Femur (tissue), 1 donor: ENCODE data around the gene ERCC2.

Experiments used
- DNase-seq: peaks from one replicate; pipeline ENCODE4 v3.0.0-alpha.2; 2017

The ERCC2 gene

GRCh38 chr19:45400192-45400591, 29.8 kb upstream of the ERCC2 start:
- DNase-seq: no peak

DNA sequence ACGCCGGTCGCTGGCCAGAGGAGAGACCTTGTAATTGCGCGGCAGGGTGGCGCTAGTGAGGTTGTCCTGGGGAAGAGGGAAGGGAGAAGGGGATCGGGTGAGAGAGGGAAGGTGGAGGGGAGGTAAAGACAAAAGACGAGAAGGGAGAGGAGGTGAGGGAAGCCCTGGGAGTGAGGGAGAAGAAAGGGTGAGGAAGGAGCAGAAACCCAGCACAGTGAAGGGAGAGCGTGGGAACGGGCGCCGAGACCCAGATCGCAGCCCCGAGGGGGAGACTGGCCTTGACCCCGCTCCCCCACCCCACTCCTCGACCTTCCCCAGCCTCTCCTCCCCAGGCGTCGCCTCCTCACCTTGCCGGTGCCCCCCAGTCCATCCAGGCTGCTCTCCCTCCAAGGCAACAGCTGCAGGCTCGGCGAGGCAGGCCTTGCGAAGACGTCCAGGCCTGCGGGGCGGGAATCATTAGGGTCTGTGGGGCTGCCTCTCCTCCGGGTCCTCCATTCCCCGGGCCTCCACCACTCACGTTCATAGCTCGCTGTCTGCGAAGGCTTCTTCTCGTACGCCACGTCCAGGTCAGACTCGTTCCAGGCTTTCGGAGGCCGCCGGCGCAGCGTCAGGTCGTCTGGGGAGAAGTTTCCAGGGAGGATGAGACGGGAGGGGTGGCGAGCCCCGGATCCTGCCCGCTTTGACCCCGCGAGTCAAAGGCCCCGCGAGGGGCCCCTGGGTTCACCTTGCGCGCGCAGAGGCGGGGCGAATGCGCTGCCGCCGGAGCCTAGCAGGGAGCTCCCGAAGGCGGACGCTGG, 25.6 kb upstream of the ERCC2 start:
- no peak for DNase-seq

DNA sequence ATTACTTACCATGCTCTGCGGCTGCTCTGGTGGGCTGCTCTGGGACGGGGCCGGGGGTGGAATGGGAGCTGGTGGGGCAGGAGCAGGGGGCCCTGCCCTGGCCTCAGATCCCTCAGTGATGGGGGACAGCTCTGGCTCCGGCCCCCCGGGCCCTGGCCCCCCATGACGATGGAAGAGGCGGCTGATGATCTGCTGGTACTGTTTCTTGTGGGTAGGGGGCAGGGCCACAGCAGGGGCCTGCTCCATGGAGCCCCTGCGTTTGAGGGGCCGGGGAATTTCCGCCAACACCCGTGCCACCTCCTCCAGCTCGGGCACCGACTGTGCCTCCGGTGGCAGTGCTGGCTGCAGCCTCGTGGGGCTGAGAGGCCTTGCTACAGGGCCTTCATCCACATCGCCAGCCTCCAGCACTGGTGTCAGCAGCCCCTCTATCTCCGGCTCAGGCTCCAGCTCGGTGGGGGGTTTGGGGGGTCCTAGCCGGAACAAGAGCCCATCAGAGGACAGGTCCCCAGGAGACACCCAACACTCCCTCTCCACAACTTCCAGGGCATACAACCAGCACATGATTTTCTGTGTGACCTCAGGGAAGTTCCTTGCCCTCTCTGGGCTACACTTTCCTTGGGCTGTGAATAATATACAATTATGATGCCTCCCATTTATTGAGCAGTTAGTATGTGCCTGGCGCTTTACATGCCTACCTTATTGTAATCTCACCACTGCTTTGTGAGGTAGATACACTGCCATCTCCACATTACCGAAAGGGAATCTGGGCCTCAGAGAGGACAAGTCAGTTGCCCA, 21.7 kb upstream of the ERCC2 start:
- no peak for DNase-seq

- DNase-seq: no peak
These were observed 21.0 kb upstream of the ERCC2 start for GRCh38 chr19:45391346-45391745.

DNA sequence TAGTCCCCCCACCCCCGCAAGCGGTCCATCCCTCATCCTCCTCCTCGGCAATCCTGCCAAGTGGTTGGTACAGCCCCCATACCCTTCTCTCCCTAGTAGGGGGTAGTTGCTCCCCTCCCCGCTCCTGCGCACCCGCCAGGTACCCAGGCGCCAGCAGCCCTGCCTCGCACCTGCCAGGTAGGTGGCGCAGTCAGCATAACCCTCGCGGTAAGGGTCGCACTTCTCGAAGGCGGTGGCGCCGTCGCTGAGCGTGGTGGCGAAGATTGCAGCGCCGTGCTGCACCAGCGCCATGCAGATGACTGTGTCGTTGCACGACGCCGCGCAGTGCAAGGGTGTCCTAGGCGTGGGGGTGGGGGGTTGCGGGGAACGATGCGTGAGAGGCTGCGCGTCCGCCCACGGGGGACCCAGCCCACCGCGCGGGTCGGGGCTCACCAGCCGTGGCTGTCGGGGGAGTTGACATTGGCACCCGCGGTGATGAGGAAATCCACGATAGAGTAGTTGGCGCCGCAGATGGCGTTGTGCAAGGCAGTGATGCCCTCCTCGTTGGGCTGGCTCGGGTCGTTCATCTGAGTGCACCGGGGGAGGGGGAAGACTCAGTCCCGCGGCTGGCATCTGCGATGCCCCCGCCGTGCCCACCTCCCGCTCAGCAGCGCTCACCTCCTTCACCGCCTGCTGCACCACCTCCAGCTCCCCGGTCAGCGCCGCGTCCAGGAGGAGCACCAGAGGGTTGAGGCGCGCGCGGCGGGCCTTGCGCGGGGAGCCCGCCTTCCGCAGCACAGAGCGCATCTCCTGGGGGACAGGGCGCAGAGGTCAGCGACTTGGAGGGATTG, 15.2 kb upstream of the ERCC2 start:
- no peak for DNase-seq

- DNase-seq: no peak
These were observed 12.1 kb upstream of the ERCC2 start for GRCh38 chr19:45382426-45382825.

- no peak for DNase-seq
These were observed 9.7 kb upstream of the ERCC2 start for GRCh38 chr19:45380107-45380506.

- DNase-seq: peak; percentile 62
These were observed 5.8 kb upstream of the ERCC2 start for GRCh38 chr19:45376045-45376724.

DNA sequence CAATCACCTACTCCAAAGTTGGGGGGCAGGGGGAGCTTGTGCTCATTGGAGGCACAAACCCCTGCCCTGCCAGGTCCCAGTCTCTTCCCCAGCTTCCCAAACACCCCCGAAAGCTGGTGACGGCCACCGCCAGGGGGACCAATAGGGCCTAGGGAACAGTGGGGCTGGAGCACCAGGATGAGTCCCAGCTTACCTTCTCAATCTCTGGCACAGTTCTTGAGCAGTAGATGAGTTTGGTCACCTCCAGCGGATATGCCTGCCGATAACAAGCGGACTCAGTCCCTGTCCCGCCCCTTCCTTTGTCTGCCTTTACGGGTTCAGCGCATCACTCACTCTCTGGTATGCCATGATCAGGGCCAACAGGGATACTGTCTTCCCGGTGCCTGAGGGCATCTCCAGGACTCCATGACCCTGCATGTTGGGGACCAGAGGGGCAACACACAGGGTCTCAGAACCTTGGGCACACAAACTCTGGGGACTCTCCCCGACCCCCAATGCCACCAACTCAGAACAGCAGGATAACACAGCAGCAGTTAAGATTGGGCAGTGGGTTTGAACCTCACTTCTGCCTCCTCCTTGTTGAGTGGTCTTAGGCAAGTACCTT, 1.5 kb downstream of the ERCC2 start:
- no peak for DNase-seq

DNA sequence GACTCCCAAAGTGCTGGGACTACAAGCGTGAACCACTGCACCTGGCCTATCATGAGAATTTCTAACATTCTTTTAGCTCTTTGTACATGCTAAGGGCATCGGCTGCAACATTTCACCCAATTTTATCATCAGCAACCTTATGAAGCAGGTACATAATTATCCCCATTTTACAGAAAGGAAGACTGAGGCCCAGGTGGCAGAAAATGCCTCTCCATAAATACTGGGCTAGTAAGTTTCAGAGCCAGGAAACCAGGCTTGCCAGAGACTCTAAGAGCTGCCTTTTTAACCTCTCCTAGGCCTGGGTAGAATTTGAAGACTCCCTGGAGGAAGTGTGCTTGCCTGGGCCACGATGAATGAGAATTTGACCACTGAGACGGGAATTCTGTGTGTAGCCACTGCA, 2.2 kb downstream of the ERCC2 start:
- DNase-seq: no peak

DNA sequence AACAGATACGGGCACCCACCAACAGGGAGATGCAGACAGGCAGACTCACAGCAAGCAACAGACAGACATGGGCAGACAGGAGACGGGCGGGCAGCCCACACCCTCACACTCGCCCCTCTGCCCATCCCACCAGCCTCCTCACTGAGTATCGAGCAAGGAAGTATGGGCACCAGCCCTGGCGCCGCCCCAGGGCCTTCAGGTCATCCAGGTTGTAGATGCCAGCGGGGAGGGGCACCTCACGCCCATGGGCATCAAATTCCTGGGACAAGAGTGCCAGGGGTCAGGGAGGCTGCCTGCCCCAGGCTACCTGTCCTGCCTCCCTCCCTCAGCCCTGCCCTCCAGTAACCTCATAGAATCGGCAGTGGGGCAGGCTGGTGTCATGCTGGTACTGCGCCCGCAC, 5.7 kb downstream of the ERCC2 start:
- no peak for DNase-seq

GRCh38 chr19:45363861-45364459, 6.4 kb downstream of the ERCC2 start:
- DNase-seq: no peak

DNA sequence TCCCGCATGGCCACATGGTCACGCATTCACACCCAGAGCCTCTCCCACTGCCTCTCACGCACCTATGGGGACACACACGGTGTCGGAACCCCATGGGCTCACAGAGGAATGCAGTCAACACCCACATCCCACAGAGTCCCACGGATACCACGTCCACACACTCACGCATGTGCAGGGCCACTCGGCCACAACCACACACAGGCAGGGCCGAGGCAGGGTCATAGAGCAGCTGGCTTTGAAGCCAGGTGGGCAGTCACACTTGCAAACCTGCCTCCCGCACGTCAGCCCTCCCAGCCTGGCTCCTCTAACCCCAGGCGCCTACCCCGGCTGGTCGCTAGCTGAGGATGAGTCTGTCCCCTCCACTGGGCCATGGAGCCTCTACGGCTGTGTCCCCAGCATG, 8.1 kb downstream of the ERCC2 start:
- DNase-seq: no peak

DNA sequence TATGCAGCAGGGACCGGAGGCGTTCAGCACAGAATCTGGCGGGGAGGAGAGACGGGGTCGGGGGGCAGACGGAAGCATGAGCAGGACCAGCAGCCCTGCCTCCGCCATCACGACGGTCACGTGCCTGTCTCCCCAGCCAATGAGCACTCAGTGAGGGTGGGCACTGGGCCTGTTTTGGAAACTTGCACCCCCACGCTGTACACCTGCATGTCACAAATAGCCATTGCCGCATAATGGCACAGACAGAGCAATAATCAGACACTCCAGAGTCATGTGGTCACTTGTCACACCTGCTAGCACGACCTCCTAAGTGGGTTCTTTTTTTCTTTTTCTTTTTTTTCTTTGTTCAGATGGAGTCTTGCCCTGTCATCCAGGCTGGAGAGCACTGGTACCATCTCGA, 8.8 kb downstream of the ERCC2 start:
- no peak for DNase-seq

DNA sequence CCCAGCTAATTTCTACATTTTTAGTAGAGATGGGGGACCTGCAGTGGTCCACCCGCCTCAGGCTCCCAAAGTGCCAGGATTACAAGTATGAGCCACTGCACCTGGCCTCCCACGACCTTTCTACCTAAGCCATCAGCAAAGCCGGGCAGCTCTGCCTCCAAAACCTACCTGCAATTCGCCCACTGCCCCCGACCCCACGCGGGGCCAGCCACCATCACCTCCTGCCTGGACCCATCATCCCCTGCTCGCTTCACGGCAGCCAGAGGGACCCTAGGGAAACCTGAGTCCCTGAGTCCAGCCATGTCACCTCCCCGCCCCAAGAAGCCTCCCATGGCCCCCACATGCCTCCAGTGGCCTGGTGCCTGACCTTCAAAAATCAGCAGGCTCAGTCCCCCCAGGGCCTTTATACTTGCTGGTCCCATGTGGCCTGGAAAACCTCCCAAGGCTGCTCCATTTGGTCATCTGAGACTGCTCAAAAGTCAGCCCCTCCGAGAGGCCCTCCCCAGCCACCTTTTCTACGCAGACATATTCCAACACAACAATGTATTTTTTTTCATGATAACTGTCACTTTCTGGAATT, 12.1 kb downstream of the ERCC2 start:
- DNase-seq: no peak

GRCh38 chr19:45357445-45357783, 13.0 kb downstream of the ERCC2 start:
- DNase-seq: no peak

DNA sequence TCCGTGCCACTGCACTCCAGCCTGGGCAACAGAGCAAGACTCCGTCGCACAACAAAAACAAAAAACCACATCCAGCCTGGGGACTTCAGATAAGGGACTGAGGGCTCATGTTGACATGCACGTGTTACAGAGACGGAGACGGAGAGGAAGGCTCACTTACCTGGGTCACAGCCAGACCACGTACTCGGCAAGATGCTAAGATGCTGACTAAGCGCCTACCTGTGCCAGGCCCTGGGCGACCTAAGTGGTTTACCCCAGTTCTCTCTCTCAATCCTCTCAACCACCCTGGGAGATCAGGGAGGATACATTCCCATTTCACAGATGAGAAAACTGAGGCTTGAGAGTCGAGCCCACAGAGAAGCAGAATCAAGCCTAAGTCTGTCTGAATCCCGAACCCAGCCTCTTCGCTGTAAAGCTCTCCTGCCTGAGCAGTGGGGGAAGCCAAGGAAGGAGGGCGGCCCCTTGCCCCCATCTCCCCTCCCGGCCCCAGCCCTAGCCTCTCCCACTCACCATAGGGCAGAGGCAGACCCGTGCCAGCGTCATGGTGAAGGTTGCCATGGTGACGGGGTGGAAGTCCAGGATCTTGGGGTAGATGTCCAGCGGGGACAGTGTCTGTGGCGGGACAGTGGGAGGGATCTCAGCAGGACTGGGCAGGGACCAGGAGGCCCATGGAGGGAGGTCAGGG, 13.5 kb downstream of the ERCC2 start:
- DNase-seq: no peak

GRCh38 chr19:45355910-45356309, 14.5 kb downstream of the ERCC2 start:
- no peak for DNase-seq

- no peak for DNase-seq
These were observed 15.0 kb downstream of the ERCC2 start for GRCh38 chr19:45355402-45355801.

GRCh38 chr19:45354241-45354842, 16.0 kb downstream of the ERCC2 start:
- DNase-seq: no peak
